GM19397 (cell line): ENCODE measurements around the gene PPFIA3.

Source experiments
- ATAC-seq: cut with Tn5 transposase; IDR thresholded peaks from one replicate; pipeline ENCODE4 v1.9.1; 2021; ENCODE audit warnings: mild to moderate bottlenecking, moderate library complexity; ENCODE audit not compliant: unreplicated experiment

PPFIA3 gene

GRCh38 chr19:49148784-49149651 is 29.7 kb downstream of the PPFIA3 start:
- no peak for ATAC-seq

- no peak for ATAC-seq
Measured at GRCh38 chr19:49149652-49150105, 30.3 kb downstream of the PPFIA3 start.

GRCh38 chr19:49150106-49150943 is 31.0 kb downstream of the PPFIA3 start:
- no peak for ATAC-seq

GRCh38 chr19:49150944-49151243 is 31.6 kb downstream of the PPFIA3 start:
- no peak for ATAC-seq

- no peak for ATAC-seq
Measured at GRCh38 chr19:49151267-49152118, 32.1 kb downstream of the PPFIA3 start.

GRCh38 chr19:49152119-49152550 is 32.8 kb downstream of the PPFIA3 start:
- no peak for ATAC-seq

- ATAC-seq = no peak
Measured at GRCh38 chr19:49153167-49153809, 33.9 kb downstream of the PPFIA3 start.

- ATAC-seq = no peak
Measured at GRCh38 chr19:49154279-49154678, 34.9 kb downstream of the PPFIA3 start.

GRCh38 chr19:49155005-49155819 is 35.9 kb downstream of the PPFIA3 start, which contains the start of gene HRC:
Gene HRC, minus strand, starts transcription at chr19:49155396. Its CDS starts 159 bp downstream, at chr19:49155237.
- ATAC-seq = no peak

GRCh38 chr19:49155820-49156346 is 36.5 kb downstream of the PPFIA3 start:
- no peak for ATAC-seq

- ATAC-seq = no peak
Measured at GRCh38 chr19:49157445-49158224, 38.3 kb downstream of the PPFIA3 start, which contains the start of gene TRPM4. Gene TRPM4, plus strand, starts transcription at chr19:49157792. Its CDS starts 75 bp downstream, at chr19:49157867.

GRCh38 chr19:49160450-49161189 is 41.3 kb downstream of the PPFIA3 start:
- no peak for ATAC-seq

GRCh38 chr19:49161987-49162386 is 42.6 kb downstream of the PPFIA3 start:
- no peak for ATAC-seq

- no peak for ATAC-seq
Measured at GRCh38 chr19:49165111-49165750, 45.9 kb downstream of the PPFIA3 start.

GRCh38 chr19:49165865-49166301 is 46.5 kb downstream of the PPFIA3 start:
- ATAC-seq = no peak

GRCh38 chr19:49167857-49168409 is 48.6 kb downstream of the PPFIA3 start:
- no peak for ATAC-seq

GRCh38 chr19:49168421-49168820 is 49.1 kb downstream of the PPFIA3 start:
- ATAC-seq = no peak
